ENCODE data around the gene AXL.

DNA sequence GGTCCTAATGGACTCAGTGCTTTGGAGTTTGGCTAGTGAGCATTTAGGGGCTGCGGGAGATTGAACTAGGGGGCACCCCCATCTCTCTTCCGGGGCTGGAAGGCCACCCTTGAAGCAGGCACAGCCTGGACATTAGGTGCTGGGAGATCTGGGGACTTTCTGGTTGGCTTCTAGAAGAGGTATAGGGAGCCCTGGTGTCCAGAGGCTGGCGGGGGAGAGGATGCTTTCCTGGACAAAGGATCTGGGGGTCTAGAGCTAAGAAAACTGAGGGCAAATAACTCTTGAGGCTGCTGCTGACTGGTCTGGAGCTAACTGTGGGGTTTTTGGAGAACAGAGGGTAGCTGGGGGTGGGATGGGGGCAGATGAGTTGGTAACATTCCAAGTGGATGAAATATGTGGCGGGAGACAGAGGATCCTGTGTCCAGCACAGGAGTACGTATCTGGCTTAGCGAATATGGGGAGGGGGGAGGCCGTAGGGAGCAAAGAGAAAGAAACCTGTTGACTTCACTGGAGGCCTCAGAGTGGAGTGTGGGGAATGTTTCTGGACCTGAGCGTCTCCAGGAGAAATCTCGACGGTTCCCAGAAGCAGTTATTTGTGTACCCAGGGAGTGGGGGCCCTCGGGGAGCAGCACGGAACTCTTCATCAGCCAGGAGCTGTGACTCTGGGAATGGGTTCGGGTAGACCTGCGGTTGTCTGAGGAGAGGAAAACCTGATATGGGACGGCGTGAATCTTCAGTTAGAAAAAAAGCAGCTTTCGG is 46.6 kb downstream of the AXL start:
- TF ChIP-seq POLR2A (IDR thresholded peaks at IDR 0.05; ENCODE audit: low read depth, low read length) (no peak), TAF1 (IDR thresholded peaks at IDR 0.05; ENCODE audit: borderline replicate concordance, low read depth, low read length) (no peak)

Data from GM12892 (cell line).